ENCODE measurements around the gene FBN1.

The FBN1 gene

GRCh38 chr15:48578965-48579364 is 66.5 kb downstream of the FBN1 start:
- DNase-seq: no peak

GRCh38 chr15:48577469-48577868 is 68.0 kb downstream of the FBN1 start:
- DNase-seq: no peak

GRCh38 chr15:48574187-48574586 is 71.3 kb downstream of the FBN1 start:
- DNase-seq: no peak

GRCh38 chr15:48573780-48574179 is 71.7 kb downstream of the FBN1 start:
- DNase-seq: no peak

GRCh38 chr15:48572823-48573222 is 72.7 kb downstream of the FBN1 start:
- DNase-seq: no peak

- no peak for DNase-seq
Measured at GRCh38 chr15:48571510-48571909, 74.0 kb downstream of the FBN1 start.

GRCh38 chr15:48570822-48571221 is 74.7 kb downstream of the FBN1 start:
- DNase-seq: no peak

GRCh38 chr15:48569591-48570302 is 75.8 kb downstream of the FBN1 start:
- DNase-seq: no peak

GRCh38 chr15:48566668-48567067 is 78.8 kb downstream of the FBN1 start:
- no peak for DNase-seq

- no peak for DNase-seq
Measured at GRCh38 chr15:48565560-48566482, 79.7 kb downstream of the FBN1 start.

GRCh38 chr15:48564690-48565089 is 80.8 kb downstream of the FBN1 start:
- DNase-seq: no peak

GRCh38 chr15:48563934-48564333 is 81.6 kb downstream of the FBN1 start:
- DNase-seq: no peak

GRCh38 chr15:48560321-48561051 is 85.0 kb downstream of the FBN1 start:
- DNase-seq: no peak

- no peak for DNase-seq
Measured at GRCh38 chr15:48559285-48559684, 86.2 kb downstream of the FBN1 start.

- DNase-seq: no peak
Measured at GRCh38 chr15:48558226-48558625, 87.3 kb downstream of the FBN1 start.

GRCh38 chr15:48557335-48557734 is 88.2 kb downstream of the FBN1 start:
- DNase-seq: no peak

GRCh38 chr15:48556159-48556897 is 89.2 kb downstream of the FBN1 start:
- DNase-seq: no peak

- no peak for DNase-seq
Measured at GRCh38 chr15:48555241-48555881, 90.1 kb downstream of the FBN1 start.

- DNase-seq: no peak
Measured at GRCh38 chr15:48554112-48554511, 91.4 kb downstream of the FBN1 start.

- no peak for DNase-seq
Measured at GRCh38 chr15:48553559-48553958, 92.0 kb downstream of the FBN1 start.

GRCh38 chr15:48550822-48551525 is 94.5 kb downstream of the FBN1 start:
- no peak for DNase-seq

GRCh38 chr15:48548455-48548854 is 97.1 kb downstream of the FBN1 start:
- no peak for DNase-seq

Measured in activated T-cell treated with anti-CD3 and anti-CD28 coated beads for 4 hours (primary cell).